T-helper 1 cell (primary cell): ENCODE results near the gene ADGRL3.
"Not testable (repeated sequence)": the region's sequence is repeated elsewhere in the genome, so short reads cannot be mapped to it uniquely, and the experiment has no call there.

ENCODE experiments used
- DNase-seq, 5 donors: peaks; one replicate each; pipeline ENCODE4 v3.0.0-alpha.2; 2012 to 2020

Gene ADGRL3

GRCh38 chr4:61207156-61207555, 7.0 kb downstream of the ADGRL3 start:
- DNase-seq = not testable (repeated sequence)

GRCh38 chr4:61210186-61210939, 10.2 kb downstream of the ADGRL3 start:
- no peak for DNase-seq

GRCh38 chr4:61211781-61212180, 11.7 kb downstream of the ADGRL3 start:
- DNase-seq = no peak

DNA sequence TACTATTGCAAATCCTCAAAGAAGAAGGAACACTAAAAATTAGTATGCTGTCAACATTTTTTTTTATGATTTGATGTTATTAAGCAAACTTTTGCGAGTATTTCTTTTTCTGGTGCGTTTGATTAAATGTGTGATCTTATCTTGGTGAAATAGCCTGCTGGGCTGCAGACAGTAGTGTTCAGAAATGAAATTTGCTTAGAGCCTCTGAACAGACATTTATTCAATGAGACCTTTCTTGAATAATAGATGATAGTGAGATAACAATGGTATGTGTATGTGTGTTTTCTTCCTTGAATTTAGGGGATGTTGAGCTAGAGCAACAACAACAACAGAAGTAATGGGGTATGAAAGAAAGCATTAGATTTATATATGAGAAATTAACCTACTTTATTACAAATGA, 12.7 kb downstream of the ADGRL3 start:
- DNase-seq = no peak

DNA sequence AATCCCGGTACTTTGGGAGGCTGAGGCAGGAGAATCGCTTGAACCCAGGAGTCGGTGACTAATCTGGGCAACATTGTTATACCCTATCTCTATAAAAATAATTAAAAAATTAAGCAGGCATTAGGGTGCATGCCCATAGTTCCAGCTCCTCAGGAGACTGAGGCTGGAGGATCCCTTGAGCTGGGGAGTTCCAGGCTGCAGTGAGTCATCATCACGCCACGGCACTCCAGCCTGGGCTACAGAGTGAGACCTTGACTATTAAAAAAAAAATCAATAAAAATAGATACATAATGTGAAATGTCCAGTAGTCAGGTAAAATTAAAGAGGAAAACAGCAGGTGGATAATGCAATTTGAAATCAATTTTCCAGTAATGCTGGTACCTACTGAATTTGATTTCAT, 14.6 kb downstream of the ADGRL3 start:
- DNase-seq = no peak

DNA sequence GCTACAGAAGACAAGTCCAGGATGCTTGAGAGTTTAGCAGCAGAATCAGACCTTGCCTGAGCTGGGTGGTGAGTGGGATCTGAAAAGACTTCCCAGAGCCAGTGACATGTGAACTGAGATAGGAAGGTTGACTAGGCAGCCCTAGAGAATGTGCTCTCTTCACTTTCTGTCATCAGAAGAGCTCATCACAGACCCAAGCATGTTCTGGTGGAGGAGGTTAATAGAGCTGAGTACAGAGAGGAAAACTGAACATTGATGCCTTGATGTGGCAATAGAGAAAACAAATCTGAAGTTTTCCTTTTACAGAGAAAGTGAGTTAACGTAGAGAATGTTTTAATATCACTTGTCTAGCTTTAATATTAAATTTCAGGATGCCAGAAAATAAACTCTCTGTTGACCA, 17.1 kb downstream of the ADGRL3 start:
- no peak for DNase-seq

DNA sequence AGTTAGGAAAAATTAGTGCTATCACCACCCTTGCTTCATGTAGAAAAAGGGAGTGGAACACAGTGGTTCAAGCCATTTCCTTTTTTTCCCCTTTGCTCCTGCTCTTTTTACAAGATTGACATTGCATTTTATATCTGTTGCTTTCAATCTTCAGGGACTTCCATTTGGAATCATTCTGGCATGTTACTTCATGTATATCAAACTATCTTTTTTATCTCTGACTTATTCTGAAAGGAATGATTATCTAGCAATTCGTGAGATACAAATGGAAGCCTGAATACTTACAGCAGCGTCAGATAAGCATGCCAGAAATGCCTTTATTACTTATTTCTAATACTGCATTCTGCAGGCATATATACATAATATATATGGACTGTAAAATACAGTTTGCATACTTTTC, 20.4 kb downstream of the ADGRL3 start:
- DNase-seq = no peak

- no peak for DNase-seq
Measured at GRCh38 chr4:61223385-61223784, 23.3 kb downstream of the ADGRL3 start.

- no peak for DNase-seq
Measured at GRCh38 chr4:61224573-61224972, 24.4 kb downstream of the ADGRL3 start.

GRCh38 chr4:61225656-61226055, 25.5 kb downstream of the ADGRL3 start:
- DNase-seq = no peak

- no peak for DNase-seq
Measured at GRCh38 chr4:61231421-61231820, 31.3 kb downstream of the ADGRL3 start.

DNA sequence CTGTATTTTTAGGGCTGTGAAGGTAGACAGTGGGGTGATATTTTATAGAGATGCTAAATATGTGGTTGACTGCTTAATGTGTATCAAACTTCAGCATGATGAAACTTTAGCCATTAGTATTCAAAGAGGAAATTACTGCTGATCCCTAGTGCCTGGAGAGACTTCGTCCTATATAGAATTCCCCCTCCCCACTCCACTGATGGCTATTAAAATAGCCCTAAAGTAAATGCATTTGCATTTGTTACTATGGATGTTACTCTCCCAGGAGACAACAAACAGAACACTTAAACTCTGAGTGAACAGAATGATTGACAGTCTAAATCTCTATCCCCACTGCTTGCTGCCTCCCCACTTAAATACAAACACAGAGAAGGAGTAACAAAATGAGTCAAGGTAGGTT, 39.1 kb downstream of the ADGRL3 start:
- DNase-seq = no peak

- no peak for DNase-seq
Measured at GRCh38 chr4:61243962-61244361, 43.8 kb downstream of the ADGRL3 start.

DNA sequence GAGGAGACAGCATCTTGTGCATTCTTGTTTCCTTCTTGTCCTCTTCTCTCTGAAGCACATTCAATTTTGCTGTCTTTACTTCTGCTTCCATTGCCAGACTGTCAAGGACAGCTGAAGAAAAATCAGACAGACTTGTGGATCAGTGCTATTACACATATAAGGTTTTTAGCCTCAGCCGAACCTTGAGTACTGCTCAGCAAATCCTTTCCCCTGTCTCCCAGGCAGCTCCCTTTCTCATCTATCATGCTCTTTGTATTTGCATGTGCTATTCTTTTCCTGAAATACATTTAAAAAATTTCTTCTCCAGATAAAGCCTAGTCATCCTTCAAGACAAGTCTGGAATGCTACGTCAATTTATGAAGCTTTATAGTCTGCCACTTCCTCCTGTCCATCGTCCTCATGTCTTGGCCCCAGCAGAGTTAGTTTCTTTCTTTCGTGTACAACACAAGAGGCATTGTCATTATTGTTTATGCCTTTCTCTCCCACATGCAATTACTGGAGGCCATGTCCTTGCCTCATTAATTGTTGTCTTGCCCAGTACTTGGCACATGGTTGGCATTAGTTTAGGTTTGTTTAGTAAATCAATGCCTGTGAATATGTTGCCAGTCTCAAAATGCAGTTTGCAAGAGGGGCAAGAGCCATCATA, 45.1 kb downstream of the ADGRL3 start:
- no peak for DNase-seq

- DNase-seq = no peak
Measured at GRCh38 chr4:61246034-61246433, 45.9 kb downstream of the ADGRL3 start.

DNA sequence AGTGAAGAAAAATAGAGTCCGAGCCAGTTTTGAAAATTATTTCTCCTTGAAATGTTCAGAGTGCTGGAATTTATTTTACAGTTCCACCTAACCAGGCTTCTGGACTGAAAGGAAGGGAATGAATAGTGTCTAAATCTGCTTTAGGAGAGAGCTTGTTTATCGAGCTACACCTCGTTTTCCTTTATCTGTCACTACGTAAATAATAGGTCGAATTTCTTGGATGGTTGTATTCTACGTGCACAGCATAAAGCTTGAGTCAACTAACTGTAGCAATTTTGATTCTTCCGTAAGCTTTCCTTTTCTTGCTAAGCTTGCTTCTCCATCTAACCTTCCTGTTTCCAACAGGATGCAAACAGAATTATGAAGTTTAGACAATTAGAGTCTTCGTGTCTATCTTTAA, 48.6 kb downstream of the ADGRL3 start:
- no peak for DNase-seq

DNA sequence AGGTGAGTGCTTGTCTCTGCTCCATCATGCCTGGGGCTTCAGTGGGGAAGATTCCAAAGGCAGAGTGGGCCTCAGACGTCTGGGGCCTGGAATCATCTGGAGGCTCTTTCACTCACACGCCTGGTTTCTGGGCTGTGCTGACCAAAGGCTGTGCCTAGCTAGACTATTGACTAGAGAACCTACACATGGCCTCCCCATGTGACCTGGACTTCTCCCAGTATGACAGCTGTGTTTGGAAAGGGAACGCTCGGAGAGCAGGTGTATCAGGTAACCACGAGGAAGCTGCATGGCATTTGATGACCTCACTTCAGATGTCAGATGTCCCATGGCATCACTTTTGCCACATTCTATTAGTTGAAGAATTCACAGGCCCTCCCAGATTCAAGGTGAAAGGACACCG, 51.0 kb downstream of the ADGRL3 start:
- no peak for DNase-seq

GRCh38 chr4:61254406-61254805, 54.3 kb downstream of the ADGRL3 start:
- no peak for DNase-seq

DNA sequence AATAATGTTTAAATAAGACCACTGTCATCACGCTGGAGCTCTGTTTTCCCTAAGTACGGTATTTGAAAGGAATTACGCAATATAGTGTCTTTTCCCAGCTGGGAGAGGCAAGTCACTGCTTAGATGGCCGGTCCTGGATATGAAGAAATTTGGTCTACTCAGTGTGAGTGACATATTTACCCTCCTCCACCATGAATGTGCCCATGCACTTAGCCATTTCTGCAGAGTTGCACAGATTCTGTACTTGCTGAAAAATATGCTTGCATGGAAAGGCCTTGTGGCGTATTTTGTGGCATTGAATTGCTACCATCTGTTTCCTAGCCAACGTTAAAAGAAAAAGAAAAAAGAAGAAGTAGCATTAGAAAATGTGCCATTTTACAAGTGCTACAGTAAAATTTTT, 73.1 kb downstream of the ADGRL3 start:
- no peak for DNase-seq

DNA sequence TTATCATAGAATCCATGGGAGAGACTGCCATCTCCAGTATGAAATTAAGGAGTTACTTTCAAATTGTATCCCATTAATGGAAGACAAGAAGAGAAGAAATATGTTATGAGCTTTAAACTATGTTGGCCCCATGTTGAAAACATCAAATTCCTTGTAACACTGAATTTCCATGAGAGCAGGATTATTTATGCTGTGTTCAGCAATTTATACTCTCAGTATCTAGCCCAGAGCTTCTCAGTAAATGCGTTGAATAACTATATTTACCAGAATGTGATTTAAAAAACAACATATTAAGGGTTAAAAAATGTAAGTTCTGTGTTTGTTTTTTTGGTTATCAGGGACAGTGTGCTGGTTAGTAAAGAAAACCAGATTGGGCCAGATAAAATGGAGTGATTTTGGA, 74.2 kb downstream of the ADGRL3 start:
- no peak for DNase-seq

DNA sequence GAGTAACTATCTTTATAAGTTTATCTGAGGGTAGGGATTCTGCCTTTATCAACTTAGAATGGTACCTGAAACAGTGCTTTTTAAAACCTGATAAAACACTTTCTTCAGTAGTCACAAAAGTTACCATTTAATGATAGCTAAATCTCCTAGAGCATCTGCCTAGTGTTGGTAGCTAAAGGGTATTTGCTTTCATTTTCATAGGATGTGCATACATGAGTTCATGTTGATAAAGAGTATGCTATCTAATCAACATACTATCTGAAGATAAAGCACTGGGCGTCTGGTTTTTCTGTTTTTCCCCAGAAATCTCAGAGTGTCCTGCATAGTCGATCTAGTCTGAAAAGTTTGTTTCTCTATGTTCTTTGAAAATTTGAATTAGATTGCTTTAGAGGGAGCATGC, 75.1 kb downstream of the ADGRL3 start:
- no peak for DNase-seq

DNA sequence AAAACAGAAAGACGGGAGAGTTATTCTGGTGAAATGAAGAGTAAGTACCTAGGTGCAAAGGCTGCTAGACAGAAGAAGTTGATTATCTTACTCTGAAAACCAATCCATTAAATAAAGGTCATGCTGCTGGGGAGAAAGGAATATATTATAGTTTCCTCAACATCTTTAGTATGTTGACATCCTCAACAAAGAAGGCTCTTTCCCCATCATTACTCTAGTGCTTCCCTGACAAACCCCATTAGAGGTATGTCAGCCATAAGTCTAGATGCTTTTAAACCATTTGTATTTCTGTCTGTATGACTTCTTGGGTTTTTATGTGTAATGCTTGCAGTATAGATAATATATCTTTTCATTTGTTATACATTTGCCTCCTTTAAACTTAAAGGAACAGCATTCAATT, 75.9 kb downstream of the ADGRL3 start:
- no peak for DNase-seq

- DNase-seq = no peak
Measured at GRCh38 chr4:61277785-61278760, 77.9 kb downstream of the ADGRL3 start.

DNA sequence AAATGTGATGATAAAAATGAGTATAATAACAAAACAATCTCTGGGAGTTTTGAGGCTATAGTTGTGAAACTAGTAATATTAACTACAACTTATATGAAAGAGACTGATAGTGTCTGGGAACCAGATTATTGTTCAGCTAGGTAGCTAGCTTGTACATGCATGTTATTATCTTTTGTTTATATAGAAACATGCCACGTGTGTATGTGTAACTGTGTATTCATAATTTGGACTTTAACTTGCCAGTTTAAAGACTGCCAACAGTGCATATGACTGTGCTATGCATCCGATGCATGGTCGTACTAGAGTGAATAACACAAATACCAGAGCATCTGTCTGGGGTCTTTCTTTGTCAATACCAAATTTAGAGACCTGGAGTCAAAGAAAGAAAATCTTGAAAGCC, 92.2 kb downstream of the ADGRL3 start:
- no peak for DNase-seq
